Aorta (tissue), 5 donors: ENCODE data around the gene ANGEL2. TPM values are rescaled to one million over a fixed set of nuclear protein-coding genes. Genes with fewer than 3 reads are reported as not detected.
A peak's percentile ranks its signal among the peaks of the same experiment; 100 is the strongest.
"Not testable (repeated sequence)": the region's sequence is repeated elsewhere in the genome, so short reads cannot be mapped to it uniquely, and the experiment has no call there.

Experiments used
- ATAC-seq: fragments of 200-7000 bp; cut with Tn5 transposase; one replicate; pipeline ENCODE4 v1.9.1; 2022; ENCODE audit warnings: moderate library complexity; ENCODE audit not compliant: low FRiP score
- DNase-seq, 2 donors: peaks; one replicate each; pipeline ENCODE4 v3.0.0-alpha.2; 2020
- H3K27ac ChIP-seq, 2 donors: one replicate each; pipeline ENCODE4 v1.5.1; 2013; ENCODE audit warnings: low read length in 2 of 2, mild to moderate bottlenecking in 2 of 2, moderate library complexity in 2 of 2, control low read depth in 1 of 2, inconsistent platforms in 1 of 2, low read depth in 1 of 2
- H3K27me3 ChIP-seq, 2 donors: one replicate each; pipeline ENCODE4 v1.6.1; 2013; ENCODE audit warnings: control low read depth in 1 of 2, low read length in 1 of 2, mild to moderate bottlenecking in 1 of 2, moderate library complexity in 1 of 2; ENCODE audit not compliant: insufficient read depth in 2 of 2, control insufficient read depth in 1 of 2
- H3K36me3 ChIP-seq, 2 donors: one replicate each; pipeline ENCODE4 v1.6.1; 2013; ENCODE audit warnings: control low read depth in 1 of 2, low read length in 1 of 2, mild to moderate bottlenecking in 1 of 2; ENCODE audit not compliant: insufficient read depth in 2 of 2, control insufficient read depth in 1 of 2
- H3K4me1 ChIP-seq, 2 donors: one replicate each; pipeline ENCODE4 v1.6.1; 2013; ENCODE audit warnings: low read length in 2 of 2, control low read depth in 1 of 2, mild to moderate bottlenecking in 1 of 2, moderate library complexity in 1 of 2; ENCODE audit not compliant: insufficient read depth in 2 of 2, control insufficient read depth in 1 of 2
- H3K4me3 ChIP-seq, 2 donors: one replicate each; pipeline ENCODE4 v1.5.1; 2013; ENCODE audit warnings: low read length in 2 of 2, control low read depth in 1 of 2, mild to moderate bottlenecking in 1 of 2
- H3K9me3 ChIP-seq: one replicate; pipeline ENCODE4 v1.6.1; 2013; ENCODE audit warnings: mild to moderate bottlenecking, low read length; ENCODE audit not compliant: control insufficient read depth
- WGBS, 2 donors: extraction: QIAGEN DNeasy Blood & Tissue Kit; methylation state at CpG; one replicate each; pipeline ENCODE4 v1.1.7; 2013; 5-methylcytosine and 5-hydroxymethylcytosine counted together
- intact Hi-C, 2 donors: fragments of 100-400 bp; cut with DNase I; formaldehyde crosslinking; loops; one replicate each; pipeline versions ENCODE4 v1.14.2 to v1.15.0; 2022
- polyA plus RNA-seq, 2 donors: library from polyadenylated mRNA; stranded (reverse); fragments of 200-250 nt; gene quantifications; one replicate each; pipeline ENCODE4 v1.2.3, GENCODE V29; 2013
- total RNA-seq, 2 donors: library from RNA; stranded (reverse); fragmentation: NEBNext Ultra II Directional; extraction: Animal tissue kit (Norgen Biotek cat#: 25700); gene quantifications; one replicate each; pipeline ENCODE4 v1.2.1, GENCODE V29; 2021
- donor health status: healthy with polysubstance abuse.
- donor health status: Bipolar disorder and iron deficiency.
- donor health status: DM: no; HTN: no; CAD: no.
- donor health status: DM: no; HTN: no; CAD: no.
- donor health status: DM: yes; HTN: yes; CAD: no.

The ANGEL2 gene
- total and polyA plus RNA-seq, 4 donors, result 10.6 to 40.4 (median 29.1) TPM

- H3K36me3 ChIP-seq, result peaks cover 0 to 3% of the 10 kb centered on the region in 2 donors
- H3K4me3 ChIP-seq, result no peak overlapping the region
- no peak overlapping the region for H3K27ac ChIP-seq
- H3K27me3 ChIP-seq, result no peaks in the 10 kb centered on the region
- ATAC-seq, result no peak
- H3K4me1 ChIP-seq, result no peaks in the 10 kb centered on the region
- DNase-seq, result no peak
- no peaks in the 10 kb centered on the region for H3K9me3 ChIP-seq
- intact Hi-C loops, result loop anchor here (5.0 to 10.0 kb wide), 2 partner anchors 180 to 183 kb away; no protein-coding TSS in a partner anchor
- 84% methylated on average over 3 of the region's 3 CpGs for WGBS, 2 donors
Observed at GRCh38 chr1:212994926-212995325, 20.7 kb downstream of the ANGEL2 start.

- 93 to 94% methylated on average over 8 of the region's 8 CpGs for WGBS, 2 donors
- not testable (repeated sequence) for H3K4me3 ChIP-seq, H3K9me3 ChIP-seq, DNase-seq, H3K27ac ChIP-seq, ATAC-seq, H3K36me3 ChIP-seq, H3K4me1 ChIP-seq, H3K27me3 ChIP-seq
- intact Hi-C loops, result loop anchor here in 1 of 2 donors (10.0 kb wide), 1 partner anchor 179 kb away; no protein-coding TSS in a partner anchor
Observed at GRCh38 chr1:212993960-212994359, 21.7 kb downstream of the ANGEL2 start.

GRCh38 chr1:212990276-212990675 is 25.4 kb downstream of the ANGEL2 start:
- peaks cover 0 to 3% of the 10 kb centered on the region in 2 donors for H3K36me3 ChIP-seq

GRCh38 chr1:212987702-212988322 is 27.9 kb downstream of the ANGEL2 start:
- Histone ChIP-seq H3K27me3 (no peaks in the 10 kb centered on the region), H3K9me3 (no peaks in the 10 kb centered on the region), H3K36me3 (peaks cover 0 to 3% of the 10 kb centered on the region in 2 donors), H3K4me3 (no peak overlapping the region), H3K4me1 (no peaks in the 10 kb centered on the region), H3K27ac (no peak overlapping the region)
- no peak for ATAC-seq
- intact Hi-C loops, result no loop called here
- DNase-seq, result no peak
- WGBS, 2 donors, result 42 to 49% methylated on average over 6 of the region's 6 CpGs

More at GRCh38 chr1:212990276-212990675, 25.4 kb downstream of the ANGEL2 start:
- intact Hi-C loops, result loop anchor here in 1 of 2 donors (10.0 kb wide), 1 partner anchor 175 kb away; no protein-coding TSS in a partner anchor
- no peaks in the 10 kb centered on the region for H3K9me3 ChIP-seq
- H3K27ac ChIP-seq, result no peak overlapping the region
- H3K4me3 ChIP-seq, result no peak overlapping the region
- no peaks in the 10 kb centered on the region for H3K27me3 ChIP-seq
- no peak for DNase-seq
- WGBS, 2 donors, result 28 to 30% methylated on average over 1 of the region's 1 CpG
- no peak for ATAC-seq
- no peaks in the 10 kb centered on the region for H3K4me1 ChIP-seq

GRCh38 chr1:212986551-212986950 is 29.1 kb downstream of the ANGEL2 start:
- ATAC-seq (no peak), DNase-seq (no peak)
- WGBS, 2 donors, result 94 to 96% methylated on average over 2 of the region's 2 CpGs
- H3K9me3 ChIP-seq, result no peaks in the 10 kb centered on the region
- no peak overlapping the region for H3K27ac ChIP-seq
- H3K36me3 ChIP-seq, result peaks cover 0 to 3% of the 10 kb centered on the region in 2 donors
- intact Hi-C loops, result no loop called here
- no peak overlapping the region for H3K4me3 ChIP-seq
- H3K4me1 ChIP-seq, result no peaks in the 10 kb centered on the region
- no peaks in the 10 kb centered on the region for H3K27me3 ChIP-seq

GRCh38 chr1:212984522-212985291 is 31.0 kb downstream of the ANGEL2 start:
- DNase-seq, result no peak
- intact Hi-C loops, result no loop called here
- no peak for ATAC-seq
- Histone ChIP-seq H3K27ac (no peak overlapping the region), H3K9me3 (no peaks in the 10 kb centered on the region), H3K4me1 (no peaks in the 10 kb centered on the region), H3K27me3 (no peaks in the 10 kb centered on the region), H3K4me3 (no peak overlapping the region), H3K36me3 (peaks cover 0 to 3% of the 10 kb centered on the region in 2 donors)
- 94 to 96% methylated on average over 6 of the region's 6 CpGs for whole genome bisulfite sequencing, 2 donors

GRCh38 chr1:212983482-212983881 is 32.2 kb downstream of the ANGEL2 start:
- Histone ChIP-seq H3K36me3 (no peaks in the 10 kb centered on the region), H3K4me1 (no peaks in the 10 kb centered on the region), H3K4me3 (no peak overlapping the region), H3K27me3 (no peaks in the 10 kb centered on the region), H3K27ac (no peak overlapping the region), H3K9me3 (no peaks in the 10 kb centered on the region)
- ATAC-seq (no peak), DNase-seq (no peak)
- intact Hi-C loops, result no loop called here
- WGBS, 2 donors, result 93 to 95% methylated on average over 3 of the region's 3 CpGs

GRCh38 chr1:212982430-212983152 is 33.1 kb downstream of the ANGEL2 start:
- no peak for DNase-seq
- 19 to 26% methylated on average over 6 of the region's 6 CpGs for WGBS, 2 donors
- ATAC-seq, result peak; percentile 4
- H3K27me3 ChIP-seq, result no peaks in the 10 kb centered on the region
- no peaks in the 10 kb centered on the region for H3K9me3 ChIP-seq
- intact Hi-C loops, result no loop called here
- H3K36me3 ChIP-seq, result no peaks in the 10 kb centered on the region
- no peak overlapping the region for H3K27ac ChIP-seq
- no peak overlapping the region for H3K4me3 ChIP-seq
- H3K4me1 ChIP-seq, result no peaks in the 10 kb centered on the region
